Measurements from ENCODE around the gene ASH1L.
"Not testable (repeated sequence)": the region's sequence is repeated elsewhere in the genome, so short reads cannot be mapped to it uniquely, and the experiment has no call there.

ASH1L gene

GRCh38 chr1:155485945-155486344 is 76.7 kb downstream of the ASH1L start:
- DNase-seq = no peak

GRCh38 chr1:155485222-155485621 is 77.4 kb downstream of the ASH1L start:
- DNase-seq = no peak

- no peak for DNase-seq
Measured at GRCh38 chr1:155481741-155482241, 80.8 kb downstream of the ASH1L start.

- no peak for DNase-seq
Measured at GRCh38 chr1:155479205-155479604, 83.4 kb downstream of the ASH1L start.

GRCh38 chr1:155478270-155478852 is 84.2 kb downstream of the ASH1L start:
- DNase-seq = no peak

GRCh38 chr1:155474146-155474545 is 88.5 kb downstream of the ASH1L start:
- no peak for DNase-seq

- DNase-seq = no peak
Measured at GRCh38 chr1:155473151-155473821, 89.3 kb downstream of the ASH1L start.

GRCh38 chr1:155472491-155473083 is 90.0 kb downstream of the ASH1L start:
- no peak for DNase-seq

GRCh38 chr1:155471891-155472290 is 90.7 kb downstream of the ASH1L start:
- DNase-seq = no peak

GRCh38 chr1:155471026-155471425 is 91.6 kb downstream of the ASH1L start:
- no peak for DNase-seq

GRCh38 chr1:155466996-155467395 is 95.6 kb downstream of the ASH1L start:
- DNase-seq = no peak

- DNase-seq = no peak
Measured at GRCh38 chr1:155466617-155466972, 96.0 kb downstream of the ASH1L start.

GRCh38 chr1:155463865-155464650 is 98.5 kb downstream of the ASH1L start:
- no peak for DNase-seq

- no peak for DNase-seq
Measured at GRCh38 chr1:155458111-155458510, 104.5 kb downstream of the ASH1L start.

- DNase-seq = no peak
Measured at GRCh38 chr1:155457266-155457665, 105.3 kb downstream of the ASH1L start.

GRCh38 chr1:155455588-155456195 is 106.9 kb downstream of the ASH1L start:
- DNase-seq = no peak

GRCh38 chr1:155454096-155454495 is 108.5 kb downstream of the ASH1L start:
- no peak for DNase-seq

GRCh38 chr1:155453141-155453540 is 109.5 kb downstream of the ASH1L start:
- DNase-seq = no peak

GRCh38 chr1:155451199-155451598 is 111.4 kb downstream of the ASH1L start:
- DNase-seq = no peak

GRCh38 chr1:155442431-155442830 is 120.2 kb downstream of the ASH1L start:
- DNase-seq = not testable (repeated sequence)

- DNase-seq = no peak
Measured at GRCh38 chr1:155437405-155437804, 125.2 kb downstream of the ASH1L start.

GRCh38 chr1:155433831-155434389 is 128.7 kb downstream of the ASH1L start:
- not testable (repeated sequence) for DNase-seq

All from activated CD4-positive, alpha-beta T cell treated with anti-CD3 and anti-CD28 coated beads for 48 hours (primary cell).